ENCODE measurements around the gene CDC42EP5. TPM values are rescaled to one million over a fixed set of nuclear protein-coding genes. Genes with fewer than 3 reads are reported as not detected.

The CDC42EP5 gene
- polyA plus RNA-seq, 3 donors = not detected

DNA sequence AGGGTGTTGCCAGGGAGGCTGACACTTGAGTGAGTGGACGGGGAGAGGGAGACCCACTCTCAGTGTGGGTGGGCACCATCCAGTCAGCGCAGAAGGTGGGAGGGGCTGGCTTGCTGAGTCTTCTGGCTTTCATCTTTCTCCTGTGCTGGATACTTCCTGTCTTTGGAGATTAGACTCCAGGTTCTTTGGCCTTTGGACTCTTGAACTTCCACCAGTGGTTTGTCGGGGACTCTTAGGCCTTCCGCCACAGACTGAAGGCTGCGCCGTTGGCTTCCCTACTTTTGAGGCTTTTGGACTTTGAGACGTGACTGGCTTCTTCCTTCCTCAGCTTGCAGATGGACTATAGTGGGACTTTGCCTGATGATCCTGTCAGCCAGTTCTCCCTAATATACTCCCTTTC, 28.4 kb downstream of the CDC42EP5 start:
- DNase-seq = no peak
- Histone ChIP-seq H3K27me3 (ENCODE audit: control insufficient read depth in 2 of 2, insufficient read depth in 2 of 2, low read length in 2 of 2) (no peaks in the 10 kb centered on the region), H3K4me2 (replicated peaks; ENCODE audit: extremely low read depth, low read length, poor library complexity, severe bottlenecking) (no peak overlapping the region), H3K9ac (ENCODE audit: insufficient read depth, low read length, poor library complexity, severe bottlenecking) (no peak overlapping the region), H3K4me1 (ENCODE audit: control insufficient read depth in 1 of 2, insufficient read depth in 2 of 2, low read length in 2 of 2) (peaks cover 12 to 16% of the 10 kb centered on the region in 2 donors), H4K20me1 (ENCODE audit: insufficient read depth, low read length) (peaks cover 14% of the 10 kb centered on the region), H2AFZ (ENCODE audit: insufficient read depth, low read depth, low read length, poor library complexity, severe bottlenecking) (no peak overlapping the region), H3K36me3 (replicated peaks in 1 of 2; ENCODE audit: control insufficient read depth in 1 of 2, insufficient read depth in 2 of 2, low read length in 2 of 2) (peaks cover 14 to 25% of the 10 kb centered on the region in 2 donors), H3K9me3 (replicated peaks in 1 of 2; ENCODE audit: control insufficient read depth in 1 of 2, insufficient read depth in 1 of 2, low read length in 2 of 2) (no peaks in the 10 kb centered on the region), H3K4me3 (replicated peaks in 1 of 3; ENCODE audit: low read depth in 2 of 3, low read length in 3 of 3) (no peak overlapping the region), H3K79me2 (ENCODE audit: insufficient read depth, low read length) (peaks cover 37% of the 10 kb centered on the region), H3K27ac (ENCODE audit: low read depth in 1 of 2, low read length in 2 of 2) (no peak overlapping the region)
- TF ChIP-seq, protein P1, sequence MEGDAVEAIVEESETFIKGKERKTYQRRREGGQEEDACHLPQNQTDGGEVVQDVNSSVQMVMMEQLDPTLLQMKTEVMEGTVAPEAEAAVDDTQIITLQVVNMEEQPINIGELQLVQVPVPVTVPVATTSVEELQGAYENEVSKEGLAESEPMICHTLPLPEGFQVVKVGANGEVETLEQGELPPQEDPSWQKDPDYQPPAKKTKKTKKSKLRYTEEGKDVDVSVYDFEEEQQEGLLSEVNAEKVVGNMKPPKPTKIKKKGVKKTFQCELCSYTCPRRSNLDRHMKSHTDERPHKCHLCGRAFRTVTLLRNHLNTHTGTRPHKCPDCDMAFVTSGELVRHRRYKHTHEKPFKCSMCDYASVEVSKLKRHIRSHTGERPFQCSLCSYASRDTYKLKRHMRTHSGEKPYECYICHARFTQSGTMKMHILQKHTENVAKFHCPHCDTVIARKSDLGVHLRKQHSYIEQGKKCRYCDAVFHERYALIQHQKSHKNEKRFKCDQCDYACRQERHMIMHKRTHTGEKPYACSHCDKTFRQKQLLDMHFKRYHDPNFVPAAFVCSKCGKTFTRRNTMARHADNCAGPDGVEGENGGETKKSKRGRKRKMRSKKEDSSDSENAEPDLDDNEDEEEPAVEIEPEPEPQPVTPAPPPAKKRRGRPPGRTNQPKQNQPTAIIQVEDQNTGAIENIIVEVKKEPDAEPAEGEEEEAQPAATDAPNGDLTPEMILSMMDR (IDR thresholded peaks at IDR 0.05) = no peak
- Mint-ChIP-seq H3K4me3 (no peak overlapping the region), H3K27ac (peak overlapping the region in 1 of 7 donors; percentile 55), H3K9me3 (peaks cover 0 to 5% (median 0%) of the 10 kb centered on the region in 7 donors), H3K27me3 (ENCODE audit: low read depth in 3 of 3) (peaks cover 0 to 2% (median 0%) of the 10 kb centered on the region in 3 donors), H3K36me3 (peaks cover 34 to 67% of the 10 kb centered on the region in 2 donors), H3K4me1 (peaks cover 12% of the 10 kb centered on the region)
- WGBS (ENCODE audit: insufficient coverage) = 98% methylated on average over 4 of the region's 7 CpGs
- intact Hi-C loops (cut with micrococcal nuclease) = loop anchor here in 1 of 2 donors (10.0 kb wide), 1 partner anchor 250 kb away; the partner anchor contains the start of gene TSEN34

GRCh38 chr19:54440641-54441040, 32.5 kb downstream of the CDC42EP5 start:
- Histone ChIP-seq H2AFZ (ENCODE audit: insufficient read depth, low read depth, low read length, poor library complexity, severe bottlenecking) (no peak overlapping the region), H3K27ac (ENCODE audit: low read depth in 1 of 2, low read length in 2 of 2) (no peak overlapping the region), H3K27me3 (ENCODE audit: control insufficient read depth in 2 of 2, insufficient read depth in 2 of 2, low read length in 2 of 2) (no peaks in the 10 kb centered on the region), H4K20me1 (ENCODE audit: insufficient read depth, low read length) (peaks cover 39% of the 10 kb centered on the region), H3K79me2 (ENCODE audit: insufficient read depth, low read length) (peaks cover 8% of the 10 kb centered on the region), H3K4me1 (ENCODE audit: control insufficient read depth in 1 of 2, insufficient read depth in 2 of 2, low read length in 2 of 2) (no peaks in the 10 kb centered on the region), H3K36me3 (replicated peaks in 1 of 2; ENCODE audit: control insufficient read depth in 1 of 2, insufficient read depth in 2 of 2, low read length in 2 of 2) (peaks cover 12 to 32% of the 10 kb centered on the region in 2 donors), H3K4me2 (replicated peaks; ENCODE audit: extremely low read depth, low read length, poor library complexity, severe bottlenecking) (no peak overlapping the region), H3K9me3 (replicated peaks in 1 of 2; ENCODE audit: control insufficient read depth in 1 of 2, insufficient read depth in 1 of 2, low read length in 2 of 2) (no peaks in the 10 kb centered on the region), H3K9ac (ENCODE audit: insufficient read depth, low read length, poor library complexity, severe bottlenecking) (no peak overlapping the region), H3K4me3 (replicated peaks in 1 of 3; ENCODE audit: low read depth in 2 of 3, low read length in 3 of 3) (no peak overlapping the region)
- Mint-ChIP-seq H3K4me3 (no peak overlapping the region), H3K36me3 (peaks cover 43 to 80% of the 10 kb centered on the region in 2 donors), H3K4me1 (no peaks in the 10 kb centered on the region), H3K27ac (no peak overlapping the region), H3K9me3 (no peaks in the 10 kb centered on the region), H3K27me3 (ENCODE audit: low read depth in 3 of 3) (peaks cover 0 to 2% (median 0%) of the 10 kb centered on the region in 3 donors)
- TF ChIP-seq, protein P1 (IDR thresholded peaks at IDR 0.05) = no peak
- intact Hi-C loops (cut with micrococcal nuclease) = loop anchor here in 1 of 2 donors (10.0 kb wide), 1 partner anchor 246 kb away; the partner anchor contains the start of gene TSEN34
- no peak for DNase-seq
- WGBS (ENCODE audit: insufficient coverage) = 100% methylated on average over 3 of the region's 5 CpGs

Data from CD14-positive monocyte (primary cell).